ENCODE measurements around the gene LRRC37A2.
"Not testable (repeated sequence)": the region's sequence is repeated elsewhere in the genome, so short reads cannot be mapped to it uniquely, and the experiment has no call there.

DNA sequence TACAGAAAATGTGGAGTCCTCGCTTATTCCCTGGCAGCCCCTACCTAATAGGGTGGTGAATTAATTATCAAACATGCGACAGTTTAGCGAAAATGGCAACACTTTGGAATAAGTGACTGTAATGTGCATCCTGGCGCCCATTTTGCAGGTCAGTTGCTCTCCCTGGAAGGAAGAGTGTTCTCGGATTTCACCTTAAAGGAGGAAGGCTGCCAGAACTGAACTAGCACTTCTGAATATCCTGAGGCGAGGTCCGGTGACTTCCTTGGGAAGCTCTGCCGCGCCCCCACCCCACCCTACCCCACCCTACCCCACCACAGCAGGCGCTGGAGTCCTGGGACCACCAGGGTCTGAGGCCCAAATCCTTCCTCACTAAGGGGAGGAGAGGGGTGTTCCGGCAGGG lies at the start of gene LRRC37A2:
- not testable (repeated sequence) for TF ChIP-seq POLR2A (IDR thresholded peaks at IDR 0.05); POLR2AphosphoS5 (IDR thresholded peaks at IDR 0.05); EP300 (IDR thresholded peaks at IDR 0.05; ENCODE audit: low read depth)
- TF ChIP-seq, protein P1, sequence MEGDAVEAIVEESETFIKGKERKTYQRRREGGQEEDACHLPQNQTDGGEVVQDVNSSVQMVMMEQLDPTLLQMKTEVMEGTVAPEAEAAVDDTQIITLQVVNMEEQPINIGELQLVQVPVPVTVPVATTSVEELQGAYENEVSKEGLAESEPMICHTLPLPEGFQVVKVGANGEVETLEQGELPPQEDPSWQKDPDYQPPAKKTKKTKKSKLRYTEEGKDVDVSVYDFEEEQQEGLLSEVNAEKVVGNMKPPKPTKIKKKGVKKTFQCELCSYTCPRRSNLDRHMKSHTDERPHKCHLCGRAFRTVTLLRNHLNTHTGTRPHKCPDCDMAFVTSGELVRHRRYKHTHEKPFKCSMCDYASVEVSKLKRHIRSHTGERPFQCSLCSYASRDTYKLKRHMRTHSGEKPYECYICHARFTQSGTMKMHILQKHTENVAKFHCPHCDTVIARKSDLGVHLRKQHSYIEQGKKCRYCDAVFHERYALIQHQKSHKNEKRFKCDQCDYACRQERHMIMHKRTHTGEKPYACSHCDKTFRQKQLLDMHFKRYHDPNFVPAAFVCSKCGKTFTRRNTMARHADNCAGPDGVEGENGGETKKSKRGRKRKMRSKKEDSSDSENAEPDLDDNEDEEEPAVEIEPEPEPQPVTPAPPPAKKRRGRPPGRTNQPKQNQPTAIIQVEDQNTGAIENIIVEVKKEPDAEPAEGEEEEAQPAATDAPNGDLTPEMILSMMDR (IDR thresholded peaks at IDR 0.05): not testable (repeated sequence)
